GM18519 (cell line): ENCODE measurements around the gene PRAMEF25.
"Not testable (repeated sequence)": the region's sequence is repeated elsewhere in the genome, so short reads cannot be mapped to it uniquely, and the experiment has no call there.

ENCODE experiments used
- ATAC-seq: cut with Tn5 transposase; IDR thresholded peaks from one replicate; pipeline ENCODE4 v1.9.1; 2021; ENCODE audit warnings: mild to moderate bottlenecking, moderate library complexity; ENCODE audit not compliant: unreplicated experiment, low FRiP score

PRAMEF25 gene

GRCh38 chr1:13070474-13070873 lies at the start of gene PRAMEF25:
Gene PRAMEF25 (plus strand): TSS chr1:13070774. CDS start chr1:13073694, 2,920 bp downstream.
- not testable (repeated sequence) for ATAC-seq

DNA sequence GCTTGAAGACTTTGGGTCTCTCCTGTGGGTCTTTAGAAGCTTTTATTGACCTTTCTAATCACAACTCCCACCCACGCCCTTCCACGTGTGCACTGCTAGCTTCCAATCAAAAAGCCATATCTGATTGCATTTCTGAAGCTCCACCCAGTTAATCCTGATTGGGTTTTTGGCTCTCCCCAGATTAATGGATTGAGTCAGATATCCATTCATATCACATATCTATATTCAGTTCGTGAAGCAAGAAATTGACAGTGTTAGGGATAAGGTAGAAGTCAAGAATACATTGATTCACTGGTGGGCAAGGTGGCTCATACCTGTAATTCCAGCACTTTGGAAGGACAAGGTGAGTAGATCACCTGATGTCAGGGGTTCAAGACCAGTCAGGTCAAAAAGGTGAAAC lies 14.1 kb upstream of the PRAMEF25 start, which contains the start of gene PRAMEF27:
TSS of gene PRAMEF27 (minus strand) at position 101 of the 400 bp plus-strand sequence. CDS start 2,916 bp downstream, outside the sequence.
- not testable (repeated sequence) for ATAC-seq

- not testable (repeated sequence) for ATAC-seq
Measured at GRCh38 chr1:13116754-13117153, 46.2 kb downstream of the PRAMEF25 start, which contains the start of gene HNRNPCL2. Gene HNRNPCL2 (minus strand): TSS chr1:13116854. CDS start chr1:13116400, 454 bp downstream.
